ENCODE data around the gene TMTC3.
A peak's percentile ranks its signal among the peaks of the same experiment; 100 is the strongest.

The TMTC3 gene

GRCh38 chr12:88111074-88111652 lies 30.9 kb upstream of the TMTC3 start:
- no peaks in the 10 kb centered on the region for H3K9me3 ChIP-seq (ENCODE audit: insufficient read depth, low read length)
- no peaks in the 10 kb centered on the region for H3K27me3 ChIP-seq (ENCODE audit: low read depth, low read length)
- peak overlapping the region; percentile 70 for H3K4me2 ChIP-seq (ENCODE audit: low read length)
- H4K20me1 ChIP-seq (ENCODE audit: insufficient read depth, low read length): no peaks in the 10 kb centered on the region
- H2AFZ ChIP-seq (ENCODE audit: low read depth, low read length): no peak overlapping the region
- H3K27ac ChIP-seq (ENCODE audit: low read length): no peak overlapping the region
- H3K4me1 ChIP-seq (ENCODE audit: low read length): no peaks in the 10 kb centered on the region; the same call in 1 of the 2 replicates
- H3K79me2 ChIP-seq (ENCODE audit: low read length): no peaks in the 10 kb centered on the region
- H3K36me3 ChIP-seq (replicated peaks; ENCODE audit: low read depth, low read length): peaks cover 13% of the 10 kb centered on the region
- TF ChIP-seq EZH2phosphoT487 (IDR thresholded peaks at IDR 0.05; ENCODE audit: low read depth) (no peak), CTCF (IDR thresholded peaks at IDR 0.05; ENCODE audit: low read depth, low read length) (peak; percentile 67)
- 0 out of 2 replicates have a peak overlapping the region, but pooled peaks have one; percentile 27 for H3K9ac ChIP-seq (ENCODE audit: low read length)
- peak overlapping the region; percentile 56 for H3K4me3 ChIP-seq (ENCODE audit: low read length)

GRCh38 chr12:88113871-88114270 lies 28.2 kb upstream of the TMTC3 start:
- Histone ChIP-seq H3K36me3 (replicated peaks; ENCODE audit: low read depth, low read length) (peaks cover 13% of the 10 kb centered on the region), H3K27me3 (ENCODE audit: low read depth, low read length) (no peaks in the 10 kb centered on the region), H3K9me3 (ENCODE audit: insufficient read depth, low read length) (no peaks in the 10 kb centered on the region), H4K20me1 (ENCODE audit: insufficient read depth, low read length) (no peaks in the 10 kb centered on the region), H3K9ac (ENCODE audit: low read length) (no peak overlapping the region), H3K4me1 (ENCODE audit: low read length) (no peaks in the 10 kb centered on the region; the same call in 1 of the 2 replicates), H3K4me3 (ENCODE audit: low read length) (no peak overlapping the region), H3K79me2 (ENCODE audit: low read length) (no peaks in the 10 kb centered on the region), H3K4me2 (ENCODE audit: low read length) (no peak overlapping the region), H3K27ac (ENCODE audit: low read length) (no peak overlapping the region), H2AFZ (ENCODE audit: low read depth, low read length) (no peak overlapping the region)
- no peak for TF ChIP-seq CTCF (IDR thresholded peaks at IDR 0.05; ENCODE audit: low read depth, low read length)
- TF ChIP-seq EZH2phosphoT487 (IDR thresholded peaks at IDR 0.05; ENCODE audit: low read depth): no peak

- TF ChIP-seq EZH2phosphoT487 (IDR thresholded peaks at IDR 0.05; ENCODE audit: low read depth): no peak
- no peak for TF ChIP-seq CTCF (IDR thresholded peaks at IDR 0.05; ENCODE audit: low read depth, low read length)
- H3K9me3 ChIP-seq (ENCODE audit: insufficient read depth, low read length): no peaks in the 10 kb centered on the region
- H4K20me1 ChIP-seq (ENCODE audit: insufficient read depth, low read length): no peaks in the 10 kb centered on the region
- H3K27me3 ChIP-seq (ENCODE audit: low read depth, low read length): no peaks in the 10 kb centered on the region
- H3K36me3 ChIP-seq (replicated peaks; ENCODE audit: low read depth, low read length): peaks cover 3% of the 10 kb centered on the region
- H3K4me1 ChIP-seq (ENCODE audit: low read length): peaks cover 7% of the 10 kb centered on the region
- no peaks in the 10 kb centered on the region for H3K79me2 ChIP-seq (ENCODE audit: low read length)
- H3K9ac ChIP-seq (ENCODE audit: low read length): no peak overlapping the region
- no peak overlapping the region for H2AFZ ChIP-seq (ENCODE audit: low read depth, low read length)
- no peak overlapping the region for H3K27ac ChIP-seq (ENCODE audit: low read length)
- no peak overlapping the region for H3K4me3 ChIP-seq (ENCODE audit: low read length)
- no peak overlapping the region for H3K4me2 ChIP-seq (ENCODE audit: low read length)
These were observed 19.4 kb upstream of the TMTC3 start for GRCh38 chr12:88122666-88123065.

GRCh38 chr12:88127099-88127498 lies 15.0 kb upstream of the TMTC3 start:
- TF ChIP-seq CTCF (IDR thresholded peaks at IDR 0.05; ENCODE audit: low read depth, low read length) (no peak), EZH2phosphoT487 (IDR thresholded peaks at IDR 0.05; ENCODE audit: low read depth) (no peak)
- H2AFZ ChIP-seq (ENCODE audit: low read depth, low read length): no peak overlapping the region
- H3K9ac ChIP-seq (ENCODE audit: low read length): no peak overlapping the region
- H4K20me1 ChIP-seq (ENCODE audit: insufficient read depth, low read length): no peaks in the 10 kb centered on the region
- H3K27ac ChIP-seq (ENCODE audit: low read length): no peak overlapping the region
- H3K27me3 ChIP-seq (ENCODE audit: low read depth, low read length): no peaks in the 10 kb centered on the region
- no peak overlapping the region for H3K4me3 ChIP-seq (ENCODE audit: low read length)
- peaks cover 7% of the 10 kb centered on the region for H3K4me1 ChIP-seq (ENCODE audit: low read length)
- no peaks in the 10 kb centered on the region for H3K9me3 ChIP-seq (ENCODE audit: insufficient read depth, low read length)
- H3K4me2 ChIP-seq (ENCODE audit: low read length): no peak overlapping the region
- peaks cover 3% of the 10 kb centered on the region for H3K36me3 ChIP-seq (replicated peaks; ENCODE audit: low read depth, low read length)
- H3K79me2 ChIP-seq (ENCODE audit: low read length): no peaks in the 10 kb centered on the region
